ENCODE data around the gene SCAPER. TPM values are rescaled to one million over a fixed set of nuclear protein-coding genes. Genes with fewer than 3 reads are reported as not detected.

The SCAPER gene
- polyA plus RNA-seq, 1 experiment: 5.4 TPM

- Histone ChIP-seq H3K27ac (ENCODE audit: low read depth, low read length) (no peak overlapping the region), H3K27me3 (ENCODE audit: control insufficient read depth, insufficient read depth, low read length) (no peaks in the 10 kb centered on the region), H3K9me3 (ENCODE audit: control insufficient read depth, insufficient read depth, low read length) (no peaks in the 10 kb centered on the region), H3K4me3 (ENCODE audit: low read depth, low read length) (no peak overlapping the region)
- TF ChIP-seq CTCF (IDR thresholded peaks at IDR 0.05; ENCODE audit: low read depth, low read length): no peak
- ChIA-PET CTCF (no interaction called here), POLR2A (no interaction called here)
- DNase-seq (ENCODE audit: low read depth, low spot score): no peak
These were observed 349.9 kb downstream of the SCAPER start for GRCh38 chr15:76555247-76555646.

GRCh38 chr15:76553564-76553963 is 351.6 kb downstream of the SCAPER start:
- no peak for DNase-seq (ENCODE audit: low read depth, low spot score)
- ChIA-PET POLR2A (no interaction called here), CTCF (no interaction called here)
- Histone ChIP-seq H3K9me3 (ENCODE audit: control insufficient read depth, insufficient read depth, low read length) (no peaks in the 10 kb centered on the region), H3K27me3 (ENCODE audit: control insufficient read depth, insufficient read depth, low read length) (no peaks in the 10 kb centered on the region), H3K4me3 (ENCODE audit: low read depth, low read length) (no peak overlapping the region), H3K27ac (ENCODE audit: low read depth, low read length) (no peak overlapping the region)
- no peak for TF ChIP-seq CTCF (IDR thresholded peaks at IDR 0.05; ENCODE audit: low read depth, low read length)

GRCh38 chr15:76553102-76553501 is 352.0 kb downstream of the SCAPER start:
- ChIA-PET CTCF (no interaction called here), POLR2A (no interaction called here)
- Histone ChIP-seq H3K4me3 (ENCODE audit: low read depth, low read length) (no peak overlapping the region), H3K9me3 (ENCODE audit: control insufficient read depth, insufficient read depth, low read length) (no peaks in the 10 kb centered on the region), H3K27me3 (ENCODE audit: control insufficient read depth, insufficient read depth, low read length) (no peaks in the 10 kb centered on the region), H3K27ac (ENCODE audit: low read depth, low read length) (no peak overlapping the region)
- no peak for DNase-seq (ENCODE audit: low read depth, low spot score)
- no peak for TF ChIP-seq CTCF (IDR thresholded peaks at IDR 0.05; ENCODE audit: low read depth, low read length)

- H3K27me3 ChIP-seq (ENCODE audit: control insufficient read depth, insufficient read depth, low read length): no peaks in the 10 kb centered on the region
- H3K9me3 ChIP-seq (ENCODE audit: control insufficient read depth, insufficient read depth, low read length): no peaks in the 10 kb centered on the region
- POLR2A ChIA-PET: no interaction called here
- no peak for DNase-seq (ENCODE audit: low read depth, low spot score)
- H3K4me3 ChIP-seq (ENCODE audit: low read depth, low read length): no peak overlapping the region
- CTCF ChIA-PET: no interaction called here
- H3K27ac ChIP-seq (ENCODE audit: low read depth, low read length): no peak overlapping the region
- TF ChIP-seq CTCF (IDR thresholded peaks at IDR 0.05; ENCODE audit: low read depth, low read length): no peak
These were observed 358.3 kb downstream of the SCAPER start for GRCh38 chr15:76546805-76547204.

- CTCF ChIA-PET: no interaction called here
- Histone ChIP-seq H3K27me3 (ENCODE audit: control insufficient read depth, insufficient read depth, low read length) (no peaks in the 10 kb centered on the region), H3K9me3 (ENCODE audit: control insufficient read depth, insufficient read depth, low read length) (no peaks in the 10 kb centered on the region), H3K4me3 (ENCODE audit: low read depth, low read length) (no peak overlapping the region), H3K27ac (ENCODE audit: low read depth, low read length) (no peak overlapping the region)
- no peak for TF ChIP-seq CTCF (IDR thresholded peaks at IDR 0.05; ENCODE audit: low read depth, low read length)
- DNase-seq (ENCODE audit: low read depth, low spot score): peak; percentile 20
- POLR2A ChIA-PET: interaction anchor here (0.6 kb wide), 1 partner anchor 15 kb away, joined by 3 read pairs; no protein-coding TSS in a partner anchor
These were observed 371.1 kb downstream of the SCAPER start for GRCh38 chr15:76533995-76534394.
